Fibroblast of skin of right biceps (primary cell): ENCODE data around the gene HNRNPAB.
"Not testable (repeated sequence)": the region's sequence is repeated elsewhere in the genome, so short reads cannot be mapped to it uniquely, and the experiment has no call there.

ENCODE experiments used
- DNase-seq: peaks from one replicate; pipeline ENCODE4 v3.0.0-alpha.2; 2013

The HNRNPAB gene

GRCh38 chr5:178232124-178232919 is 28.0 kb downstream of the HNRNPAB start, which contains the start of gene PHYKPL:
PHYKPL (minus strand) TSS chr5:178232802; CDS start chr5:178232550, 252 bp downstream.
- peak; percentile 74 for DNase-seq

GRCh38 chr5:178232920-178233429 is 28.6 kb downstream of the HNRNPAB start:
- DNase-seq = no peak

- DNase-seq = no peak
These were observed 29.9 kb downstream of the HNRNPAB start for GRCh38 chr5:178234121-178234749.

GRCh38 chr5:178234750-178235587 is 30.6 kb downstream of the HNRNPAB start:
- peak; percentile 60 for DNase-seq

GRCh38 chr5:178235588-178235974 is 31.2 kb downstream of the HNRNPAB start:
- no peak for DNase-seq

- DNase-seq = no peak
These were observed 31.8 kb downstream of the HNRNPAB start for GRCh38 chr5:178236126-178236525.

- no peak for DNase-seq
These were observed 32.3 kb downstream of the HNRNPAB start for GRCh38 chr5:178236679-178237078.

- no peak for DNase-seq
These were observed 33.3 kb downstream of the HNRNPAB start for GRCh38 chr5:178237431-178238312.

- no peak for DNase-seq
These were observed 33.9 kb downstream of the HNRNPAB start for GRCh38 chr5:178238313-178238635.

GRCh38 chr5:178238711-178239592 is 34.6 kb downstream of the HNRNPAB start:
- no peak for DNase-seq

- DNase-seq = not testable (repeated sequence)
These were observed 35.4 kb downstream of the HNRNPAB start for GRCh38 chr5:178239626-178240301.

- no peak for DNase-seq
These were observed 36.0 kb downstream of the HNRNPAB start for GRCh38 chr5:178240341-178240741.

- DNase-seq = no peak
These were observed 36.4 kb downstream of the HNRNPAB start for GRCh38 chr5:178240766-178241165.

GRCh38 chr5:178241231-178241663 is 36.9 kb downstream of the HNRNPAB start:
- DNase-seq = no peak

- DNase-seq = no peak
These were observed 37.4 kb downstream of the HNRNPAB start for GRCh38 chr5:178241688-178242231.

GRCh38 chr5:178242416-178242815 is 38.1 kb downstream of the HNRNPAB start:
- DNase-seq = no peak

- DNase-seq = peak; percentile 21
These were observed 40.2 kb downstream of the HNRNPAB start for GRCh38 chr5:178244576-178244975.

GRCh38 chr5:178245389-178245788 is 41.1 kb downstream of the HNRNPAB start:
- DNase-seq = no peak

- DNase-seq = no peak
These were observed 42.4 kb downstream of the HNRNPAB start for GRCh38 chr5:178246624-178247279.
